Muscle of leg (tissue), 11 donors: ENCODE data around the gene KCNH1. TPM values are rescaled to one million over a fixed set of nuclear protein-coding genes. Genes with fewer than 3 reads are reported as not detected.

Experiments used
- DNase-seq: peaks from one replicate; pipeline ENCODE4 v3.0.0; 2013
- H3K27ac ChIP-seq: one replicate; pipeline ENCODE4 v1.5.1; 2013; ENCODE audit warnings: mild to moderate bottlenecking, low read length, control low read depth
- H3K27me3 ChIP-seq: one replicate; pipeline ENCODE4 v1.6.1; 2013; ENCODE audit warnings: low read length; ENCODE audit not compliant: control insufficient read depth, insufficient read depth
- H3K36me3 ChIP-seq: one replicate; pipeline ENCODE4 v1.6.1; 2013; ENCODE audit warnings: low read length; ENCODE audit not compliant: control insufficient read depth, insufficient read depth
- H3K4me1 ChIP-seq: one replicate; pipeline ENCODE4 v1.6.1; 2013; ENCODE audit warnings: low read length; ENCODE audit not compliant: control insufficient read depth, insufficient read depth
- H3K4me3 ChIP-seq: one replicate; pipeline ENCODE4 v1.5.1; 2013; ENCODE audit warnings: low read length, control low read depth
- H3K9me3 ChIP-seq: replicated peaks from 2 replicates; pipeline ENCODE4 v1.6.1; 2013; ENCODE audit warnings: low read depth, low read length; ENCODE audit not compliant: control insufficient read depth
- whole genome bisulfite sequencing: methylation state at CpG from one replicate; pipeline ENCODE4 v1.1.5; 2013; ENCODE audit warnings: missing lambda C conversion rate; ENCODE audit not compliant: insufficient coverage; 5-methylcytosine and 5-hydroxymethylcytosine counted together
- polyA plus RNA-seq, 8 donors: library from polyadenylated mRNA; unstranded; fragments of 120-200 nt; gene quantifications; one replicate each; pipeline versions ENCODE4 v1.2.1 to v1.2.3, GENCODE V29; 2013; ENCODE audit warnings: inconsistent platforms in 1 of 8, low replicate concordance in 1 of 8; ENCODE audit not compliant: insufficient read length in 8 of 8, insufficient read depth in 1 of 8
- total RNA-seq: library from RNA; stranded (reverse); fragments of 120-200 nt; gene quantifications from one replicate; pipeline ENCODE4 v1.2.4, GENCODE V29; 2013

The KCNH1 gene
- total and polyA plus RNA-seq, 9 donors = 0.19 to 0.51 (median 0.28) TPM

DNA sequence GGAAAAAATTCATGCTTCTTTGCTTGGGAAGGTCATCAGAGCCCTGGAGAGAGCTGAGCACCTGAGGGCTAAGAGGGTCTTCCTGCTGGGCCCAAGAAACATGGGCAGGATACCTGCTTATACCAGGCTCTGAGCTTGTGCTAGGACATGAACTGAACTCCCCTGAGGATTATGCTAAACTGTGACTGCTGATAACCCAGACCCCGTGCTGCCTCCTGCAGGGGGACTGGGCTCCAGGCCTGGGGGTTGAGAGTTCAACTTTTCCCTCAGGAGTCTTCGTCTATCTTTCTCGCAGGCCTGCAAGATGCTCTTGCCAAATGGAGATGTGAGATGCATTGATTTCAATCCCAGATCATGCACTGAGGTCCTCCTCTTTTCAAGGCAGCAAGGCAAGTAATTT lies 436.8 kb downstream of the KCNH1 start:
- no peak overlapping the region for H3K4me3 ChIP-seq
- H3K36me3 ChIP-seq = no peaks in the 10 kb centered on the region
- peaks cover 2% of the 10 kb centered on the region for H3K9me3 ChIP-seq
- no peak overlapping the region for H3K27ac ChIP-seq
- DNase-seq = peak; percentile 22
- H3K27me3 ChIP-seq = no peaks in the 10 kb centered on the region
- peaks cover 30% of the 10 kb centered on the region for H3K4me1 ChIP-seq
- 23% methylated on average over 2 of the region's 3 CpGs for WGBS

GRCh38 chr1:210696709-210697108 lies 437.2 kb downstream of the KCNH1 start:
- Histone ChIP-seq H3K36me3 (no peaks in the 10 kb centered on the region), H3K4me3 (no peak overlapping the region), H3K9me3 (peaks cover 1% of the 10 kb centered on the region), H3K27ac (no peak overlapping the region), H3K27me3 (no peaks in the 10 kb centered on the region), H3K4me1 (peaks cover 32% of the 10 kb centered on the region)
- DNase-seq = no peak
- no CpG with 5 or more reads among the region's 1 CpG for WGBS

- H3K36me3 ChIP-seq = no peaks in the 10 kb centered on the region
- DNase-seq = peak; percentile 62
- WGBS = no CpG with 5 or more reads among the region's 1 CpG
- H3K4me3 ChIP-seq = no peak overlapping the region
- peak overlapping the region; percentile 62 for H3K27ac ChIP-seq
- H3K27me3 ChIP-seq = no peaks in the 10 kb centered on the region
- peaks cover 29% of the 10 kb centered on the region for H3K4me1 ChIP-seq
- H3K9me3 ChIP-seq = no peaks in the 10 kb centered on the region
Measured at GRCh38 chr1:210695026-210695425, 438.9 kb downstream of the KCNH1 start.

DNA sequence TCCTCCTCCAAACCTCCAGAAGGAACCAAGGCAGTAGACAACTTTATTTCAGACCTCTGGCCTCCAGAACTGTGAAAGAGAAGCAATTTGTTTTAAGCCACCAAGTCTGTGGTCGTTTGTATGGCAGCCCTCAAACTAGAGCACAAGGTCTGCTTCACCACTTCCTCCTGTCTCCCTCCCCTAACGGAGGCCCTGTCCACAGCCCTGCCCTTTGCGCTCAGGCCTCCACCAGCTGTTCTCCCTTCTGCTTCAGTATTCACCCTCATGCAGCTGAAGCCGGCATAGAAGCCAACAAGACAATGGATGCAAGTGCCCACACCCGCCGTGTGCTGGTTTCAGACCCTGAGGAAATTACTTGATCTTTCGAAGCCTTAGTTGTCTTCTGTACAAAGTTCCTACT lies 441.2 kb downstream of the KCNH1 start:
- H3K36me3 ChIP-seq = no peaks in the 10 kb centered on the region
- 56% methylated on average over 4 of the region's 7 CpGs for WGBS
- H3K27ac ChIP-seq = no peak overlapping the region
- H3K4me3 ChIP-seq = no peak overlapping the region
- no peaks in the 10 kb centered on the region for H3K9me3 ChIP-seq
- H3K27me3 ChIP-seq = no peaks in the 10 kb centered on the region
- peaks cover 33% of the 10 kb centered on the region for H3K4me1 ChIP-seq
- DNase-seq = peak; percentile 28

GRCh38 chr1:210691039-210691610 lies 442.8 kb downstream of the KCNH1 start:
- no peak for DNase-seq
- Histone ChIP-seq H3K4me3 (no peak overlapping the region), H3K36me3 (no peaks in the 10 kb centered on the region), H3K27ac (no peak overlapping the region), H3K4me1 (peaks cover 28% of the 10 kb centered on the region), H3K9me3 (no peaks in the 10 kb centered on the region), H3K27me3 (no peaks in the 10 kb centered on the region)
- 88% methylated on average over 2 of the region's 6 CpGs for WGBS

- no peaks in the 10 kb centered on the region for H3K9me3 ChIP-seq
- peaks cover 23% of the 10 kb centered on the region for H3K4me1 ChIP-seq
- no peak for DNase-seq
- no peak overlapping the region for H3K4me3 ChIP-seq
- H3K27ac ChIP-seq = no peak overlapping the region
- H3K27me3 ChIP-seq = no peaks in the 10 kb centered on the region
- 100% methylated on average over 1 of the region's 5 CpGs for WGBS
- no peaks in the 10 kb centered on the region for H3K36me3 ChIP-seq
Measured at GRCh38 chr1:210690236-210690635, 443.7 kb downstream of the KCNH1 start.

- H3K4me3 ChIP-seq = no peak overlapping the region
- H3K27ac ChIP-seq = no peak overlapping the region
- H3K36me3 ChIP-seq = no peaks in the 10 kb centered on the region
- no peaks in the 10 kb centered on the region for H3K9me3 ChIP-seq
- H3K27me3 ChIP-seq = no peaks in the 10 kb centered on the region
- DNase-seq = no peak
- H3K4me1 ChIP-seq = peaks cover 23% of the 10 kb centered on the region
- WGBS = 95% methylated on average over 3 of the region's 3 CpGs
Measured at GRCh38 chr1:210689826-210690225, 444.1 kb downstream of the KCNH1 start.

DNA sequence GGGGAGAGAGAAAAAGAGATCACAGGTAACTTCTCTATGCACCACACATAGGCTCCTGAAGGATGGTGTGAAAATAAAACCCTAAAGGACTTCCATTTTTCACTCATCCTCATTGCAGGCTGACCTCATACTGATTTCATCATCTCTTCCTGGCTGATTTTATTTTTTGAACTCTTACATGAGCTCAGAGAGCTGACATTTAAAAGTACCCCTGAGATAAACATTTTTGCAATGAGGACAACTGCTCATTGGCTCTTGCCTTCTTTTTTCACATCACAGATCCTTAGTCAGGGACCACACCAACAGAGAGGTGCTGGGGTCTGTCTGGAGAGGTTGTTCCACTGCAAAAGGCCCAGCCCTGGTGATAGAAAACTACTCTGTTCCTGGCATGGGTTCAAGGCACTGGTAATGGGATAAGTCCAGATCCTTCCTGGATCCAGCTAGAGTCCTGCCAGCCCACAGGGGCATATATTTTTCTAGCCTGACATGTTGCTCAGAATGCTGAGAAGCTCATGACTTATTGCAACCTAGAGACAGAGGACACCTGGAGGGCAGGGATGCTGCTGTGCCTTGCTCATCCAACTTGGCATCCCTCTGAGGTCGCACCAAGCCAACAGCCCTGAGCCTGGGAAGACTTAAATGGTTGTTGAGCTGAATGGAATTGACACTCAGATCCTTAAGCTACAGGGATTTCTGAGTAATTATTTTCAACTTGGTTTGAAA lies 445.3 kb downstream of the KCNH1 start:
- no peaks in the 10 kb centered on the region for H3K36me3 ChIP-seq
- WGBS = no CpG with 5 or more reads among the region's 1 CpG
- H3K27ac ChIP-seq = no peak overlapping the region
- H3K4me1 ChIP-seq = peaks cover 18% of the 10 kb centered on the region
- no peak overlapping the region for H3K4me3 ChIP-seq
- no peaks in the 10 kb centered on the region for H3K27me3 ChIP-seq
- no peaks in the 10 kb centered on the region for H3K9me3 ChIP-seq
- no peak for DNase-seq

GRCh38 chr1:210687582-210688279 lies 446.2 kb downstream of the KCNH1 start:
- no peak overlapping the region for H3K4me3 ChIP-seq
- peaks cover 15% of the 10 kb centered on the region for H3K4me1 ChIP-seq
- H3K27me3 ChIP-seq = no peaks in the 10 kb centered on the region
- no peak for DNase-seq
- H3K36me3 ChIP-seq = no peaks in the 10 kb centered on the region
- no peak overlapping the region for H3K27ac ChIP-seq
- no peaks in the 10 kb centered on the region for H3K9me3 ChIP-seq
- 84% methylated on average over 4 of the region's 7 CpGs for WGBS

DNA sequence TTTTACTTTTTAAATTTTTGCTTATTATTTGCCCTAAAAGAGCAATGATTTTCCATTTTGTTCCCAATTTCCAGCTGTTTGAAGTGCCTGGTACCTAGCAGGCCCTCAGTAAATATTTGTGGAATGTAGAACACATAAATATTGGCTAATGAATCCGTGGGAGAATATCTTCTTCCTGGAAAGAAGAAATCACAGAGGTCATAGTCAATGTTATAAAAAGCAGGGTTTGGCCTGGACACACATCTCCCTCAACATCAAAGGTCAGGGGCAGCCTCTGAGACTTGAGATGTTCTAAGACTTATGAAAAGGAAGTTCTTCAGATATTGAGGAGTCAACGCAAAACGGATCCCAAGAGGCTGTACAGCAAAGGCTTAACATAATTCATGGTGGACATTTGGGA lies 447.1 kb downstream of the KCNH1 start:
- no peaks in the 10 kb centered on the region for H3K27me3 ChIP-seq
- H3K4me3 ChIP-seq = no peak overlapping the region
- WGBS = no CpG with 5 or more reads among the region's 3 CpGs
- no peaks in the 10 kb centered on the region for H3K36me3 ChIP-seq
- DNase-seq = no peak
- H3K4me1 ChIP-seq = peaks cover 19% of the 10 kb centered on the region
- H3K27ac ChIP-seq = no peak overlapping the region
- H3K9me3 ChIP-seq = no peaks in the 10 kb centered on the region
